H1 (cell line): ENCODE data around the gene PHF23. TPM values are rescaled to one million over a fixed set of nuclear protein-coding genes. Genes with fewer than 3 reads are reported as not detected.
A peak's percentile ranks its signal among the peaks of the same experiment; 100 is the strongest.

Experiments
- ASH2L ChIP-seq: fragments of 200-600, 300-600 bp; sonication (generic); IDR thresholded peaks from one replicate; pipeline ENCODE4 v1.7.1; 2017; ENCODE audit warnings: low read length
- BACH1 ChIP-seq: IDR thresholded peaks from 2 replicates; pipeline ENCODE4 v1.6.1; 2012; ENCODE audit warnings: low read length, improper control_type of control experiment
- CBX5 ChIP-seq: fragments of 300-800, 300-1000 bp; sonication (generic); IDR thresholded peaks from 2 replicates; pipeline ENCODE4 v1.7.1; 2016; ENCODE audit warnings: antibody characterized with exemption, low read length, low read depth
- CHD1 ChIP-seq: IDR thresholded peaks from 2 replicates; pipeline ENCODE4 v1.6.1; 2012; ENCODE audit warnings: low read depth, low read length, improper control_type of control experiment
- EGR1 ChIP-seq: IDR thresholded peaks from 2 replicates; pipeline ENCODE4 v1.6.1; 2011; ENCODE audit warnings: low read depth, low read length, borderline replicate concordance
- EP300 ChIP-seq, 2 experiments: IDR thresholded peaks; 1 replicate in 1 of 2; 2 replicates in 1 of 2; pipeline ENCODE4 v1.6.1; 2011 to 2012; ENCODE audit warnings: low read depth in 2 of 2, low read length in 2 of 2, mild to moderate bottlenecking in 2 of 2, borderline replicate concordance in 1 of 2, inconsistent platforms in 1 of 2, moderate library complexity in 1 of 2
- FOSL1 ChIP-seq: IDR thresholded peaks from 2 replicates; pipeline ENCODE4 v1.6.1; 2011; ENCODE audit warnings: mild to moderate bottlenecking, low read depth, low read length, moderate library complexity; ENCODE audit not compliant: insufficient read depth
- HDAC2 ChIP-seq, 2 experiments: fragments of 300-600 bp in 1 of 2; sonication (generic) in 1 of 2; IDR thresholded peaks; 2 replicates each; pipeline ENCODE4 v1.6.1; 2011 to 2012; ENCODE audit warnings: low read depth in 2 of 2, low read length in 2 of 2, mild to moderate bottlenecking in 2 of 2, moderate library complexity in 2 of 2, borderline replicate concordance in 1 of 2, inconsistent platforms in 1 of 2
- JUN ChIP-seq: IDR thresholded peaks from 2 replicates; pipeline ENCODE4 v1.6.1; 2011; ENCODE audit warnings: low read depth, mild to moderate bottlenecking, improper control_type of control experiment, low read length
- KDM4A ChIP-seq: IDR thresholded peaks from one replicate; pipeline ENCODE4 v1.7.1; 2012; ENCODE audit warnings: low read depth, mild to moderate bottlenecking, moderate library complexity, low read length, inconsistent platforms; ENCODE audit not compliant: severe bottlenecking
- PHF8 ChIP-seq: fragments of 200-600 bp; sonication (generic); conservative IDR thresholded peaks from 2 replicates; pipeline ENCODE4 v1.7.1; 2012; ENCODE audit warnings: low read depth, mild to moderate bottlenecking, inconsistent platforms, low read length, moderate library complexity
- POU5F1 ChIP-seq: IDR thresholded peaks from 2 replicates; pipeline ENCODE4 v1.6.1; 2011; ENCODE audit warnings: low read depth, mild to moderate bottlenecking, low read length, moderate library complexity
- RBBP5 ChIP-seq: IDR thresholded peaks from 2 replicates; pipeline ENCODE4 v1.7.1; 2012; ENCODE audit warnings: low read depth, mild to moderate bottlenecking, inconsistent platforms, low read length, moderate library complexity, borderline replicate concordance
- RXRA ChIP-seq: IDR thresholded peaks from 2 replicates; pipeline ENCODE4 v1.6.1; 2011; ENCODE audit warnings: low read depth, mild to moderate bottlenecking, low read length, moderate library complexity; ENCODE audit not compliant: insufficient read depth
- SP2 ChIP-seq: IDR thresholded peaks from 2 replicates; pipeline ENCODE4 v1.6.1; 2012; ENCODE audit warnings: mild to moderate bottlenecking, low read length, inconsistent platforms
- TAF1 ChIP-seq: IDR thresholded peaks from 2 replicates; pipeline ENCODE4 v1.6.1; 2011; ENCODE audit warnings: mild to moderate bottlenecking, low read depth, low read length
- YY1 ChIP-seq: IDR thresholded peaks from 2 replicates; pipeline ENCODE4 v1.6.1; 2011; ENCODE audit warnings: low read depth, mild to moderate bottlenecking, low read length
- polyA plus RNA-seq, 7 experiments: library from polyadenylated mRNA; depleted of rRNA in 3 of 7; stranded (reverse) in 5 of 7; unstranded in 2 of 7; fragments of >200 nt in 5 of 7; fragments of 200-250 nt in 2 of 7; gene quantifications; 1 replicate in 5 of 7; 2 replicates in 1 of 7; 4 replicates in 1 of 7; pipeline versions ENCODE4 v1.2.1 to v1.2.3, GENCODE V29; 2011 to 2013; ENCODE audit warnings: missing spikeins in 2 of 7, mixed read lengths in 2 of 7
- total RNA-seq: library from RNA; stranded (reverse); fragmentation: NEBNext Ultra II Directional; extraction: Animal tissue kit (Norgen Biotek cat#: 25700); gene quantifications from 2 replicates; pipeline ENCODE4 v1.2.1, GENCODE V29; 2021
- TF ChIP-seq, protein P1 (sequence below): IDR thresholded peaks from 2 replicates; pipeline ENCODE4 v1.6.1; 2012; ENCODE audit warnings: inconsistent platforms
- TF ChIP-seq, protein P2 (sequence below): IDR thresholded peaks from 2 replicates; pipeline ENCODE4 v1.6.1; 2011; ENCODE audit warnings: low read length, improper control_type of control experiment
- TF ChIP-seq, protein P3 (sequence below): IDR thresholded peaks from 2 replicates; pipeline ENCODE4 v1.6.1; 2011; ENCODE audit warnings: low read depth, mild to moderate bottlenecking, low read length; ENCODE audit not compliant: insufficient read depth

PHF23 gene
- total and polyA plus RNA-seq, 2 of the 8 experiments (the other 6 are each of a cell fraction or from before 2014, with no cell fraction given): 47.5 to 62.8 TPM

DNA sequence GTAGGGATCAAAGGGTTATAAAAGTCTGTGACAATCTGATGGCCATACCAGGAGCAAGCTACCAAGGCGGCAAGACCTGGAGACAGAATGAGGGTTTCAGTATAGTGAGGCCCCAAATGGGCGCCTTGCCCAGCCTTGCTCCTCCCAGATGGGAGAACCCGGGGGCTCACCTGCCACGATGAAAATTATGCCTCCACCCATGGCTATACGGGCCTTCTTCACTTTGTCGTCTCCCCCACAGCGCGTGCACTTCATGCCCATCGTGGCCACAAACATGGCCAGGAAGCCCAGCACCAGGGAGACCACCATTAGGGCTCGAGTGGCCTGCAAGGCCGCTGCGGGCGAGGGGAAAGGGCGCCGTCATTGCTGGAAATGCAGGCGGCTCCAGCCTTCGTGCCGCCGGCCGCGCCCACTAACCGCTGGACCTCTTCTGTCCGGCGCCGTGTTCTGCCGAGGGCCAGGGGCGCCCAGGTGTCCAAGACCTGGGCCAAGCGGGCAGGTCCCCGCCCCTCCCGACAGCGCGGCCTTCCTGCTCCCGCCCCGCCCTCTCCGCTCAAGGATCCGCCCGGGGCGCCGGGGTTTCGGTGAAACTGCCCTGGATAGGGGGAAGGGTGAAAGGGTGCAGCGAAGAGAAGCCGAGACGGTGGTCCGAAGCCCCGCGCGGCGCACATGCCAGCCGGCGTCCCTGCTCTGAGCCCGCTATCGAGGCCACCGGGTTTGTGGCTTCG lies 21.6 kb upstream of the PHF23 start (continued):
- no peak for TF ChIP-seq CBX5
- no peak for TF ChIP-seq BACH1
- no peak for TF ChIP-seq POU5F1
- TF ChIP-seq YY1: no peak; the same call in 1 of the 2 replicates
- no peak for TF ChIP-seq RXRA
- TF ChIP-seq ASH2L: no peak
- TF ChIP-seq CHD1: no peak
- TF ChIP-seq, protein P1, sequence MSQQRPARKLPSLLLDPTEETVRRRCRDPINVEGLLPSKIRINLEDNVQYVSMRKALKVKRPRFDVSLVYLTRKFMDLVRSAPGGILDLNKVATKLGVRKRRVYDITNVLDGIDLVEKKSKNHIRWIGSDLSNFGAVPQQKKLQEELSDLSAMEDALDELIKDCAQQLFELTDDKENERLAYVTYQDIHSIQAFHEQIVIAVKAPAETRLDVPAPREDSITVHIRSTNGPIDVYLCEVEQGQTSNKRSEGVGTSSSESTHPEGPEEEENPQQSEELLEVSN: no peak; the same call in 1 of the 2 replicates
- TF ChIP-seq, protein P2, sequence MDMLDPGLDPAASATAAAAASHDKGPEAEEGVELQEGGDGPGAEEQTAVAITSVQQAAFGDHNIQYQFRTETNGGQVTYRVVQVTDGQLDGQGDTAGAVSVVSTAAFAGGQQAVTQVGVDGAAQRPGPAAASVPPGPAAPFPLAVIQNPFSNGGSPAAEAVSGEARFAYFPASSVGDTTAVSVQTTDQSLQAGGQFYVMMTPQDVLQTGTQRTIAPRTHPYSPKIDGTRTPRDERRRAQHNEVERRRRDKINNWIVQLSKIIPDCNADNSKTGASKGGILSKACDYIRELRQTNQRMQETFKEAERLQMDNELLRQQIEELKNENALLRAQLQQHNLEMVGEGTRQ: no peak
- no peak for TF ChIP-seq SP2
- TF ChIP-seq KDM4A: no peak
- TF ChIP-seq PHF8: no peak
- TF ChIP-seq EGR1: no peak
- TF ChIP-seq FOSL1: no peak
- TF ChIP-seq EP300 (IDR thresholded peaks at IDR 0.05; ENCODE audit: borderline replicate concordance in 1 of 2, low read depth in 2 of 2, low read length in 2 of 2): peak in 1 of 2 experiments; percentile 96; a peak in 2 of 3 replicates
- TF ChIP-seq JUN: no peak
- TF ChIP-seq, protein P3, sequence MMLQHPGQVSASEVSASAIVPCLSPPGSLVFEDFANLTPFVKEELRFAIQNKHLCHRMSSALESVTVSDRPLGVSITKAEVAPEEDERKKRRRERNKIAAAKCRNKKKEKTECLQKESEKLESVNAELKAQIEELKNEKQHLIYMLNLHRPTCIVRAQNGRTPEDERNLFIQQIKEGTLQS: no peak
- peak; percentile 92 for TF ChIP-seq TAF1
- peak; percentile 36; the same call in 1 of the 2 replicates for TF ChIP-seq RBBP5
- TF ChIP-seq HDAC2 (IDR thresholded peaks at IDR 0.05; ENCODE audit: borderline replicate concordance in 1 of 2, low read depth in 2 of 2, low read length in 2 of 2): no peak
